HG03342 (cell line): Measurements from ENCODE around the gene ENTR1.
A peak's percentile ranks its signal among the peaks of the same experiment; 100 is the strongest.

ENCODE experiments used
- ATAC-seq: cut with Tn5 transposase; IDR thresholded peaks from one replicate; pipeline ENCODE4 v1.9.1; 2021; ENCODE audit warnings: mild to moderate bottlenecking, moderate library complexity; ENCODE audit not compliant: unreplicated experiment

Gene ENTR1

GRCh38 chr9:136410500-136411287 lies at the start of gene ENTR1, which contains the start of gene PMPCA:
TSS of gene ENTR1 (minus strand) at chr9:136410614. CDS start at chr9:136410397, 217 bp downstream.
TSS of gene PMPCA (plus strand) at chr9:136410658. CDS start at chr9:136410669, 11 bp downstream.
- peak; percentile 83 for ATAC-seq

DNA sequence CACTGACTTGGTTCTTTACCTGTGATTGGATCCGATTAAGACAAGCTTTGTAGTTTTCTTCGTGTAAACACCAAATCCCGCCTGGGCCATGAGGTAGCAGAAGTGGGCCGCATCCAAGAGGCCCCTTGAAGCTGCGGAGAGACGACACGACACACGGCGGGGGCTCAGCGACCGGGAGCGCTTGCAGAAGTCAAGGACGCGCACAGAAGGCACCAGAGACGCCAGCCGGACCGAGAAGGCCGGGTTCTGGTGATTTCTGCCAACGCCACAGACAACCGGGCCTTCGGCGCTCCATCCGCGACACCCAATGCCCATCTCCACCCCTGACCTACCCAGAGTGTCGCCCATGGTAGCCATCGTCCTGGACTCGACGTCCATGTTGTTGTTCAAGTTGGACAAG lies 49.0 kb upstream of the ENTR1 start:
- no peak for ATAC-seq

DNA sequence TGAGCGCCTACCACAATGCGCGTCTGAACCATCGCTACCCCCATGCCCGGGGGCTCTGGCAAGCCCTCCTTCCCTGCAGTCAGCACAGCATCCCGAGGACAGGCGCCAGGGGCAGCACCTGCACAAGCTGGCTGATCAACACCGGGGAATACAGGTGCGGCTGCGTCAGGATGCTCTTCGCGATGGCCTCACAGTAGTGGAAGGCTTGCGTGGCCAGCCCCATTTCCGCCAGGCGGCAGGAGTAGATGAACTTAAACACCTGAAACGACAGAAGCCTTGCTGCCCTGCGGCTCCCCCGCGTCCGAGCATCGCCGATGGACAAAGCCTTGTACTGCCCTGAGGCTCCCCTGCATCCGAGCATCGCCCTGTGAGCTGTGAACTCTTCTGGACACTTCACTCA lies 46.9 kb upstream of the ENTR1 start:
- ATAC-seq = no peak

DNA sequence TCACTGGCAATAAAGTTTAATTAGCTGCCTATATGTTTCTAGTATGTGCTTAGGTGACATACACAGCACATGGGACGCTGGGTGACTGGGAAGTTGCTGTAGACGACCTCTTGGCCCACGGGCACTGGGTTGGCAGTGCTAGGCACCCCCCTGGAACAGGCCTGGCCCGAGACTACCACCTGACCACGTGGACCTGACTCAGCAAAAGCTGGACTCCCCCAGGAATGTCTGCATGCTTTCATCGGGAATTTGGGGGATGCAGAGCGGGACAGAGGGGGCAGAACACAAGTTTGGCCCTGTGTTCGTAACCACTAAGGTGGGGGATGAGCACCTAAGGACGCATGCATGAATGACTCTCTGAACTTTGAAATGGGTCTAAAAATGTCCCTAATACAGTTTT lies 45.8 kb upstream of the ENTR1 start:
- ATAC-seq = no peak

DNA sequence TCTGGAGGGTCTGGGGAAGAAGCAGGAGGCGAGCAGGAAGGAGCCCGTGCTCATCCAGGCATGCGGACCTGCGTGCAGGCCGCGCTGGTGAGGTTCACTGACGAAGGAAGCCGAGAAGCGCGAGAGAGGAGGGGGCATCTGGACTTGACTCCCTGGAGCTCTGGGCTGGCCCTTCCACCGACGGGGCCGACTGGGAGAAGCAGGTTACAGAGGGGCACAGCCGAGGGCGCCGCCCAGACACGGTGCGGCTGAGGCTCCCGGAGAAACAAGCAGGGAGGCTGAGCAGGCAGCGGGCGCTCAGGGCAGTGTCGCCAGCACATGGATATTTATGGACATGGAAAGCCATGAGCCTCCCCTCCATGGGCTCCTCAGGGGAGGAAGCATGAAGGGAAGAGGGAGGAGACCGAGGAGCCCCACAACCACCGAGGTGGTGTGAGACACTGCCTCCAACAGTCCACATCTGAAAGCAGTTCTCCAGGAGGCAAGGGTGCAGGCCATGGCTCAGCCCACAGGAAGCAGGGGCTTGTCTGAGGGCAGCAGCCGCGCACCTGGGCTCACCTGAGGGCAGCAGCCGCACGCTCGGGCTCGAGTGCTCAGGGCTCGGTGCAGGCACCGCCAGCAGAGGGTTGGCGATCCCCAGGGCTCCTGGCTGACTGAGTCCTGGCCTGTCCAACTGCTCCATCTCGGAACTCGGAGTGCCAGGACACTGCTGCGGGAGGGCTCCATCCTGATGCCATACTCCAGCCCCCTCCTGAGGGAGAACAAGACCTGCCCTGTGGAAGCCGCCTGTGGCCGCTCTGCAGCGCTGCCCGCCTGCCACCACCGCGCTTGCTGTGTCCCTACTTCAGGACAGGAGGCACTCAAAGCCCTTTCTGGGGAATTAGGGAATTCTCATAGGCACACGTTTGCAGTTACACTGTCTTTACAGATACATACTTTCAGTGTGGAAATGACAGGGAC lies 44.9 kb upstream of the ENTR1 start:
- ATAC-seq = no peak

- no peak for ATAC-seq
These were observed 43.8 kb upstream of the ENTR1 start for GRCh38 chr9:136454026-136454796.

- ATAC-seq = no peak
These were observed 42.9 kb upstream of the ENTR1 start for GRCh38 chr9:136453326-136453725.

DNA sequence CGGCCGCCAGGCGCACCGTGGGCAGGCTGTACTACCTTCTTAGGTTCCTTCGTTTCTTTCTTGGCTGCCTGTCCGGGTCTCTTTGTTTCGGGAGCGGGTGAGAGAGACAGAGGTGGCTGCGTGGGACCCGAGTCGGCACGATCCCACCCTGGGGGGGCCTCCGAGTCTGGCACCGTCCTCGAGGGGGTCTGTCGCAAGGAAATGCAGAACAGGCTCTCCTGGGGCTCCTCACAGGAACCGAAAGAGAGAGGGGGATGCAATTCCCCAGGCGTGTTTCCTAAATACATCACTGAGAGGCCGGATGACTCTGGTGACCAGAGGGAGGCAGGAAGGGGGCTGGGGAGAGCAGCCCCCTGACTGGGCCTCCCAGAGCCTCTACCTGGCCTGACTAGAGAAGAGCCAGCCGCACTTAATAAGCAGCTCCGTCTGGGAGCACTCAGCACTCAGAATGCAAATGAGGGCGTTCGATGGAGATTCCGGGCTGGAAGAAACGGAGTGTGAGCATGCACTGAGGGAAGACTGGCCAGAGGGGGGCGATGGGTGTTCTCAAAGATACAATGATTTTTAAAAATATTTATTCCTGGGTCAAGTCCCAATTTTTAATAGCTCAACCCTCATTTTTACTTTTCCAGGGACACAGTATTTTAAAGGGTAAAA lies 40.9 kb upstream of the ENTR1 start:
- ATAC-seq = no peak

GRCh38 chr9:136448655-136449054 lies 38.2 kb upstream of the ENTR1 start:
- ATAC-seq = no peak

GRCh38 chr9:136447173-136447778 lies 36.9 kb upstream of the ENTR1 start:
- ATAC-seq = no peak

DNA sequence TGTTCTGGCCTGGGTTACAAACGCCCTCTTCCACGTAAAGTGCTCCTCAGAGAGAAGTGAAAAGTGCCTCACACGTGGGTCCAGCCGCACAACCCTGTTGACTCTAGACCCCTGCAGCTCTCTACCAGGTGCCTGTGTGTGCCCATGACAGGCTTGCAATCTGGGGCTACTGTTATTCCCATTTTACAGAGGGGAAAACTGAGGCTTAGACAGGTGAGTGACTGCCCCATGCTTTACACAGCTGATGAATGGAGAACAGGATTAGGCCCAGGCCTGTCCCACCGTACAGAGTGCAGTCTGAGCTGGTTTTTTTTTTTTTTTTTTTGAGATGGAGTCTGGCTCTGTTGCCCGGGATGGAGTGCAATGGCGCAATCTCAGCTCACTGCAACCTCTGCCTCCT lies 35.4 kb upstream of the ENTR1 start:
- ATAC-seq = no peak

GRCh38 chr9:136444102-136444501 lies 33.7 kb upstream of the ENTR1 start:
- no peak for ATAC-seq

GRCh38 chr9:136443687-136444086 lies 33.3 kb upstream of the ENTR1 start:
- ATAC-seq = no peak

- ATAC-seq = no peak
These were observed 32.7 kb upstream of the ENTR1 start for GRCh38 chr9:136443087-136443486.

GRCh38 chr9:136442265-136442664 lies 31.9 kb upstream of the ENTR1 start:
- no peak for ATAC-seq

DNA sequence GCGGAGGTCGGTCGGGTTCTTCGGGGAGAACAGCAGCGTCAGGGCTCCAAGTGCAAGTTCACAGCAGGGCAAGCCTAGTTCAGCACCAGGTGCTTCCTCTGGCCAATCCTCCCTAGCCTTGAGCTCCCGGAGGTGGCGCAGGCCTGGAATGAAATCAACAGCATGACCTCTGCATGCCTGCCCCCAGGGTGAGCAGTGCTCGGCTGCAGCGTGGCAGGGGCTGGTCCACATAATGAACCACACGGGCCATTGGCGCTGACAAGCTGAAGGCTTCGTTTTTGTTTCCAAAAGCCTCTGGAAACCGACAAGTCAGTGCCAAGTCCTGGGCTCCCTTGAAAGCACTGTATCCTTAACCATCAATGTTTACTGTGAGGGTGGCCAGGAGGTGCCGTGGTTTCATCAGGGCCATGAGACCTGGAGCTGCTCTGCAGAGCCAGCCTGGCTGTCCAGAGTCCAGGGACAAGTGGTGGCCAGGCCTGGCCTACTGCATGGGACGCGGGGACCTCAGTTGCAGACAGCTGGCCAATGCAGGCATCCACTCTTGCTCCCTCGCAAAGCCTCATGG lies 31.3 kb upstream of the ENTR1 start:
- ATAC-seq = no peak

- ATAC-seq = no peak
These were observed 30.8 kb upstream of the ENTR1 start for GRCh38 chr9:136441191-136441680.

- peak; percentile 61 for ATAC-seq
These were observed 29.3 kb upstream of the ENTR1 start, which contains the start of gene INPP5E for GRCh38 chr9:136439481-136440408. TSS of gene INPP5E (minus strand) at chr9:136439845. CDS start at chr9:136439419, 426 bp downstream.
